ENCODE data around the gene CYLD.

The CYLD gene

DNA sequence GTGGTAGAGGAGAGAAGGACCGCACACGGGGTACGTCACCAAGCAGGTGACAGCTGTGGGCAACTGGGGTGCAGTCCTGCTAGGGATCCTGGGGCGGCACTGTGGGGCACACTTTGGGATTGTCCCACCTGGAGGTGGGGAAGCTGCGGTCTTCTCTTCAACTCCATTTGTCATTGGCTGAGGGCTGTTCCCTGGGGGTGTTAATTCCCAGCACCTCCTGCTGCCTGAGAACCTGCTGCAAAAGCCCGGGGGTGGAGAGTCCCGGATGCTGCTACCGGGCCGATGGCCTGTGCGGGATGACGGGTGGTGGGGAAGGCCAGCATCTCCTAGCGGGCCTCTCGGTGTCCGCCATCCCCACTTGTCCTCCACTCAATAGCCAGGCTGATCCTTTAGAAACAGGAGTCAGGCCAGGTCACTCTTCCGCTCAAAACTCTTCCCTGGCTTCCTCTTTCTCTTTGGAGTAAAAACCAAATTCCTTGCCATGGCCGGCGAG is 100.2 kb downstream of the CYLD start:
- no peak for DNase-seq (ENCODE audit: low read depth in 1 of 2, low spot score in 1 of 2)
- Histone ChIP-seq H3K27ac (replicated peaks) (no peak overlapping the region), H3K4me3 (replicated peaks; ENCODE audit: insufficient read depth, low read length) (no peak overlapping the region), H3K27me3 (ENCODE audit: insufficient read depth, poor library complexity, severe bottlenecking) (peaks cover 22% of the 10 kb centered on the region)
- TF ChIP-seq SPI1 (IDR thresholded peaks at IDR 0.05; ENCODE audit: borderline replicate concordance, low read depth) = 0 out of 2 replicates have a peak, but pooled peaks have one; percentile 0
- no peak for TF ChIP-seq POLR2AphosphoS5 (IDR thresholded peaks at IDR 0.05; ENCODE audit: low read depth)

DNA sequence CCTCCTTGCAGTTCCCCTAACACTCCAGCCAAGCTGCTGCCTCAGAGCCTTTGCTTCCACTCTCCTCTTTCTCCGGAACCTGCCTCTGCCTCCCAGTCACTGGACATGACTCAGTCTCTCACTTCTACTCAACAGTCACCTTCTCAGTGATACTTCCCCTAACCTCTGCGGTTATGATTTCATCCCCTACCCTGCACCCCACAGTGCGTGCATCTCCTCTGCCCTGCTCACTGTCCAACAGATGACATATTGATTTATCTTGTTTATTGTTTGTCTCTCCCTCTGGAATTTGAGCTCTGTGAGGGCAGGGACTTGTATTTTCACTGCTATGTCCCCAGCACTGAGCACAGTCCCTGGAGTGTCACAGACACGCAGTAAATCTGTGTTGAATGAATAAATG is 100.7 kb downstream of the CYLD start:
- Histone ChIP-seq H3K27ac (replicated peaks) (no peak overlapping the region), H3K4me3 (replicated peaks; ENCODE audit: insufficient read depth, low read length) (no peak overlapping the region), H3K27me3 (ENCODE audit: insufficient read depth, poor library complexity, severe bottlenecking) (peaks cover 22% of the 10 kb centered on the region)
- DNase-seq (ENCODE audit: low read depth in 1 of 2, low spot score in 1 of 2) = no peak
- TF ChIP-seq POLR2AphosphoS5 (IDR thresholded peaks at IDR 0.05; ENCODE audit: low read depth) = no peak
- no peak for TF ChIP-seq SPI1 (IDR thresholded peaks at IDR 0.05; ENCODE audit: borderline replicate concordance, low read depth)
- TF ChIP-seq, protein P1, sequence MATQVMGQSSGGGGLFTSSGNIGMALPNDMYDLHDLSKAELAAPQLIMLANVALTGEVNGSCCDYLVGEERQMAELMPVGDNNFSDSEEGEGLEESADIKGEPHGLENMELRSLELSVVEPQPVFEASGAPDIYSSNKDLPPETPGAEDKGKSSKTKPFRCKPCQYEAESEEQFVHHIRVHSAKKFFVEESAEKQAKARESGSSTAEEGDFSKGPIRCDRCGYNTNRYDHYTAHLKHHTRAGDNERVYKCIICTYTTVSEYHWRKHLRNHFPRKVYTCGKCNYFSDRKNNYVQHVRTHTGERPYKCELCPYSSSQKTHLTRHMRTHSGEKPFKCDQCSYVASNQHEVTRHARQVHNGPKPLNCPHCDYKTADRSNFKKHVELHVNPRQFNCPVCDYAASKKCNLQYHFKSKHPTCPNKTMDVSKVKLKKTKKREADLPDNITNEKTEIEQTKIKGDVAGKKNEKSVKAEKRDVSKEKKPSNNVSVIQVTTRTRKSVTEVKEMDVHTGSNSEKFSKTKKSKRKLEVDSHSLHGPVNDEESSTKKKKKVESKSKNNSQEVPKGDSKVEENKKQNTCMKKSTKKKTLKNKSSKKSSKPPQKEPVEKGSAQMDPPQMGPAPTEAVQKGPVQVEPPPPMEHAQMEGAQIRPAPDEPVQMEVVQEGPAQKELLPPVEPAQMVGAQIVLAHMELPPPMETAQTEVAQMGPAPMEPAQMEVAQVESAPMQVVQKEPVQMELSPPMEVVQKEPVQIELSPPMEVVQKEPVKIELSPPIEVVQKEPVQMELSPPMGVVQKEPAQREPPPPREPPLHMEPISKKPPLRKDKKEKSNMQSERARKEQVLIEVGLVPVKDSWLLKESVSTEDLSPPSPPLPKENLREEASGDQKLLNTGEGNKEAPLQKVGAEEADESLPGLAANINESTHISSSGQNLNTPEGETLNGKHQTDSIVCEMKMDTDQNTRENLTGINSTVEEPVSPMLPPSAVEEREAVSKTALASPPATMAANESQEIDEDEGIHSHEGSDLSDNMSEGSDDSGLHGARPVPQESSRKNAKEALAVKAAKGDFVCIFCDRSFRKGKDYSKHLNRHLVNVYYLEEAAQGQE (IDR thresholded peaks at IDR 0.05; ENCODE audit: insufficient replicate concordance, low read depth) = no peak
- no peak for TF ChIP-seq GABPA (IDR thresholded peaks at IDR 0.05; ENCODE audit: low read depth)
- TF ChIP-seq, protein P2, sequence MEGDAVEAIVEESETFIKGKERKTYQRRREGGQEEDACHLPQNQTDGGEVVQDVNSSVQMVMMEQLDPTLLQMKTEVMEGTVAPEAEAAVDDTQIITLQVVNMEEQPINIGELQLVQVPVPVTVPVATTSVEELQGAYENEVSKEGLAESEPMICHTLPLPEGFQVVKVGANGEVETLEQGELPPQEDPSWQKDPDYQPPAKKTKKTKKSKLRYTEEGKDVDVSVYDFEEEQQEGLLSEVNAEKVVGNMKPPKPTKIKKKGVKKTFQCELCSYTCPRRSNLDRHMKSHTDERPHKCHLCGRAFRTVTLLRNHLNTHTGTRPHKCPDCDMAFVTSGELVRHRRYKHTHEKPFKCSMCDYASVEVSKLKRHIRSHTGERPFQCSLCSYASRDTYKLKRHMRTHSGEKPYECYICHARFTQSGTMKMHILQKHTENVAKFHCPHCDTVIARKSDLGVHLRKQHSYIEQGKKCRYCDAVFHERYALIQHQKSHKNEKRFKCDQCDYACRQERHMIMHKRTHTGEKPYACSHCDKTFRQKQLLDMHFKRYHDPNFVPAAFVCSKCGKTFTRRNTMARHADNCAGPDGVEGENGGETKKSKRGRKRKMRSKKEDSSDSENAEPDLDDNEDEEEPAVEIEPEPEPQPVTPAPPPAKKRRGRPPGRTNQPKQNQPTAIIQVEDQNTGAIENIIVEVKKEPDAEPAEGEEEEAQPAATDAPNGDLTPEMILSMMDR (IDR thresholded peaks at IDR 0.05; ENCODE audit: insufficient read depth, low read length) = no peak

DNA sequence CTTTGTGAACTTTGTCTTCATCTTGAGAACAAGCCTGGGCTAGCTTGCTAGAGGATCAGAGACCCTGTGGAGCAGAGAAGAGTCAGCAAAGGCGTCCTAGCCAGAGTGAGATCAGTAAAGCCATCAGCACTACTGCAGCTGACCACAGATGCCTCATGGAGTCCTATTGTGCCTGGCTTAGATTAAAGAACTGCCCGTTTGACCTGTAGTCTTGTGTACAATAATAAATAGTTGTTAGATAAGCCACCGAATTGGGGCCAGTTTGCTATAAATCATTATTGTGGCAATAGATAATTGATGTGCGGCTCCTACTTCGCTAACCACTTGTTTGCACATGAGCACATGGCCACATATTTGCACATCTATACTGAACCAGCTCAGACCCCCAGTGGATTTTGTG is 103.0 kb downstream of the CYLD start:
- no peak for DNase-seq (ENCODE audit: low read depth in 1 of 2, low spot score in 1 of 2)
- Histone ChIP-seq H3K27ac (replicated peaks) (no peak overlapping the region), H3K27me3 (ENCODE audit: insufficient read depth, poor library complexity, severe bottlenecking) (peaks cover 22% of the 10 kb centered on the region), H3K4me3 (replicated peaks; ENCODE audit: insufficient read depth, low read length) (no peak overlapping the region)
- TF ChIP-seq, protein P2 (IDR thresholded peaks at IDR 0.05; ENCODE audit: insufficient read depth, low read length) = no peak
- TF ChIP-seq POLR2AphosphoS5 (IDR thresholded peaks at IDR 0.05; ENCODE audit: low read depth) (no peak), GABPA (IDR thresholded peaks at IDR 0.05; ENCODE audit: low read depth) (no peak), SPI1 (IDR thresholded peaks at IDR 0.05; ENCODE audit: borderline replicate concordance, low read depth) (no peak)
- TF ChIP-seq, protein P1 (IDR thresholded peaks at IDR 0.05; ENCODE audit: insufficient replicate concordance, low read depth) = no peak

DNA sequence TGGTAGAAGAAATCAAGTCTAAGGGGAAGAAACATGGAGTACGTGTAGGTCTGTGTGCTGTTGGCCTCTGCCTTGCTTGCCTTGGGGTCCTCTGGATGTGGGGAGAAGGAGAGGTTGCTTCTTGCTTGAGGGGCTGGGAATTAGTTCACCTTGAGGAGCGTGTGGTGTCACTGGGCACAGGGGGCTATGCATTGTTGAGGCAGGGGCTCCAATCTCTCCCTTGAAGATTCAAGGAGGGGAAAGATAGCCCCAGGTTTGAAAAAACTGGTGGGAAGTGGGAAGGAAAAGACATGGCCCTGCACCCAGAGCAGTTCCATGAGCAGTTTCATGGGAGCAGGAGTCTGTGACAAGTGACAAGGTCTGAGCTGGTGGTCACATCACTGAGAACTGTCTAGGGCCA is 103.4 kb downstream of the CYLD start:
- TF ChIP-seq GABPA (IDR thresholded peaks at IDR 0.05; ENCODE audit: low read depth) = no peak
- TF ChIP-seq SPI1 (IDR thresholded peaks at IDR 0.05; ENCODE audit: borderline replicate concordance, low read depth) = no peak
- TF ChIP-seq, protein P2 (IDR thresholded peaks at IDR 0.05; ENCODE audit: insufficient read depth, low read length) = no peak
- TF ChIP-seq POLR2AphosphoS5 (IDR thresholded peaks at IDR 0.05; ENCODE audit: low read depth) = no peak
- TF ChIP-seq, protein P1 (IDR thresholded peaks at IDR 0.05; ENCODE audit: insufficient replicate concordance, low read depth) = no peak
- H3K27me3 ChIP-seq (ENCODE audit: insufficient read depth, poor library complexity, severe bottlenecking) = peaks cover 22% of the 10 kb centered on the region
- no peak overlapping the region for H3K27ac ChIP-seq (replicated peaks)
- no peak for DNase-seq (ENCODE audit: low read depth in 1 of 2, low spot score in 1 of 2)
- H3K4me3 ChIP-seq (replicated peaks; ENCODE audit: insufficient read depth, low read length) = no peak overlapping the region
